Measurements from ENCODE around the gene EGFL7. TPM values are rescaled to one million over a fixed set of nuclear protein-coding genes. Genes with fewer than 3 reads are reported as not detected.

EGFL7 gene
- total RNA-seq, 4 donors from 2014 or later: 119 to 1,791 (median 307) TPM

- peak in 1 of 2 donors; percentile 12 for TF ChIP-seq POLR2A (IDR thresholded peaks at IDR 0.05)
- peak; percentile 52 to 79 (median 62) for TF ChIP-seq CTCF (IDR thresholded peaks at IDR 0.05)
- peaks cover 0 to 9% of the 10 kb centered on the region in 2 donors for H3K4me1 ChIP-seq
- peaks cover 0 to 9% of the 10 kb centered on the region in 2 donors for H3K27me3 ChIP-seq
- H3K36me3 ChIP-seq: no peaks in the 10 kb centered on the region
- intact Hi-C loops (cut with DNase I; ENCODE audit: low total_unique reads): no loop called here
- no peak overlapping the region for H3K4me3 ChIP-seq
- no peak overlapping the region for H3K27ac ChIP-seq
- H3K9me3 ChIP-seq: no peaks in the 10 kb centered on the region
- DNase-seq: no peak
Measured at GRCh38 chr9:136671646-136672430, 9.1 kb downstream of the EGFL7 start.

GRCh38 chr9:136672431-136673087, 9.8 kb downstream of the EGFL7 start:
- H3K4me1 ChIP-seq: peaks cover 0 to 9% of the 10 kb centered on the region in 2 donors
- H3K4me3 ChIP-seq: no peak overlapping the region
- H3K9me3 ChIP-seq: no peaks in the 10 kb centered on the region
- H3K27me3 ChIP-seq: peaks cover 0 to 8% of the 10 kb centered on the region in 2 donors
- TF ChIP-seq CTCF (IDR thresholded peaks at IDR 0.05): no peak
- TF ChIP-seq POLR2A (IDR thresholded peaks at IDR 0.05): no peak
- DNase-seq: no peak
- intact Hi-C loops (cut with DNase I; ENCODE audit: low total_unique reads): no loop called here
- H3K27ac ChIP-seq: no peak overlapping the region
- no peaks in the 10 kb centered on the region for H3K36me3 ChIP-seq

- Histone ChIP-seq H3K36me3 (no peaks in the 10 kb centered on the region), H3K27me3 (peaks cover 0 to 8% of the 10 kb centered on the region in 2 donors), H3K27ac (no peak overlapping the region), H3K9me3 (no peaks in the 10 kb centered on the region), H3K4me1 (peaks cover 0 to 9% of the 10 kb centered on the region in 2 donors), H3K4me3 (no peak overlapping the region)
- intact Hi-C loops (cut with DNase I; ENCODE audit: low total_unique reads): no loop called here
- no peak for DNase-seq
- no peak for TF ChIP-seq POLR2A (IDR thresholded peaks at IDR 0.05)
- TF ChIP-seq CTCF (IDR thresholded peaks at IDR 0.05): no peak
Measured at GRCh38 chr9:136673088-136673974, 10.6 kb downstream of the EGFL7 start.

- Histone ChIP-seq H3K36me3 (no peaks in the 10 kb centered on the region), H3K27me3 (peaks cover 0 to 8% of the 10 kb centered on the region in 2 donors), H3K4me3 (no peak overlapping the region), H3K27ac (no peak overlapping the region), H3K4me1 (peaks cover 0 to 9% of the 10 kb centered on the region in 2 donors), H3K9me3 (no peaks in the 10 kb centered on the region)
- TF ChIP-seq POLR2A (IDR thresholded peaks at IDR 0.05): no peak
- TF ChIP-seq CTCF (IDR thresholded peaks at IDR 0.05): no peak
- intact Hi-C loops (cut with DNase I; ENCODE audit: low total_unique reads): no loop called here
- no peak for DNase-seq
Measured at GRCh38 chr9:136673975-136674785, 11.5 kb downstream of the EGFL7 start.

Measured in uterus (tissue), 4 donors.